HepG2 (cell line): ENCODE data around the gene MOGAT3. TPM values are rescaled to one million over a fixed set of nuclear protein-coding genes. Genes with fewer than 3 reads are reported as not detected.

Experiments used
- BRCA1 ChIP-seq: sonication (generic); formaldehyde crosslinking; IDR thresholded peaks from 2 replicates; pipeline ENCODE4 v1.4.0; 2020; ENCODE audit warnings: missing genetic modification reagents
- CSRNP1 ChIP-seq: sonication (generic); formaldehyde crosslinking; IDR thresholded peaks from 2 replicates; pipeline ENCODE4 v1.8.1; 2023; ENCODE audit warnings: mild to moderate bottlenecking, missing genetic modification reagents
- DMTF1 ChIP-seq: sonication (generic); formaldehyde crosslinking; IDR thresholded peaks from 2 replicates; pipeline ENCODE4 v1.4.0; 2020; ENCODE audit warnings: mild to moderate bottlenecking, missing genetic modification reagents
- ELF1 ChIP-seq: sonication (generic); formaldehyde crosslinking; IDR thresholded peaks from 2 replicates; pipeline ENCODE4 v1.4.0; 2020; ENCODE audit warnings: missing genetic modification reagents
- GABPA ChIP-seq, 2 experiments: IDR thresholded peaks; 2 replicates each; pipeline ENCODE4 v1.6.1; 2011 to 2016; ENCODE audit warnings: low read depth in 2 of 2, low read length in 1 of 2, missing biosample characterization in 1 of 2, missing genetic modification characterization in 1 of 2
- GATAD1 ChIP-seq: IDR thresholded peaks from 2 replicates; pipeline ENCODE4 v1.6.1; 2016; ENCODE audit warnings: missing genetic modification reagents, missing compliant biosample characterization
- GTF2F1 ChIP-seq: fragments of 150-350 bp; IDR thresholded peaks from 2 replicates; pipeline ENCODE4 v1.6.1; 2014; ENCODE audit warnings: low read length
- GZF1 ChIP-seq: sonication (generic); formaldehyde crosslinking; IDR thresholded peaks from 2 replicates; pipeline ENCODE4 v1.5.1; 2020; ENCODE audit warnings: mild to moderate bottlenecking, missing genetic modification reagents
- HNRNPLL ChIP-seq: fragments of 200-400 bp; formaldehyde crosslinking; IDR thresholded peaks from 2 replicates; pipeline ENCODE4 v1.6.1; 2017; ENCODE audit warnings: mild to moderate bottlenecking, low read depth, low read length; ENCODE audit not compliant: poor library complexity, severe bottlenecking
- KIAA2018 ChIP-seq: sonication (generic); formaldehyde crosslinking; IDR thresholded peaks from 2 replicates; pipeline ENCODE4 v1.5.0; 2020; ENCODE audit warnings: mild to moderate bottlenecking, missing genetic modification reagents, borderline replicate concordance
- NR2C2 ChIP-seq: sonication (generic); formaldehyde crosslinking; IDR thresholded peaks from 2 replicates; pipeline ENCODE4 v1.4.0; 2020; ENCODE audit warnings: missing genetic modification reagents, mild to moderate bottlenecking, moderate library complexity, borderline replicate concordance
- SMARCC2 ChIP-seq: fragments of 450-650 bp; IDR thresholded peaks from 2 replicates; pipeline ENCODE4 v1.6.1; 2017; ENCODE audit warnings: antibody characterized with exemption, mild to moderate bottlenecking
- SUZ12 ChIP-seq: fragments of 150-350 bp; IDR thresholded peaks from 2 replicates; pipeline ENCODE4 v1.6.1; 2014; ENCODE audit warnings: low read depth, low read length
- TAF1 ChIP-seq: sonication (generic); formaldehyde crosslinking; IDR thresholded peaks from 2 replicates; pipeline ENCODE4 v1.4.0; 2020; ENCODE audit warnings: missing genetic modification reagents
- ZNF296 ChIP-seq: sonication (generic); formaldehyde crosslinking; conservative IDR thresholded peaks from 2 replicates; pipeline ENCODE4 v1.5.0; 2020; ENCODE audit warnings: mild to moderate bottlenecking, missing genetic modification reagents
- ZNF350 ChIP-seq: sonication (generic); formaldehyde crosslinking; IDR thresholded peaks from 2 replicates; pipeline ENCODE4 v1.4.0; 2020; ENCODE audit warnings: mild to moderate bottlenecking, low read depth, missing genetic modification reagents, borderline replicate concordance
- ZNF747 ChIP-seq: sonication (generic); formaldehyde crosslinking; IDR thresholded peaks from 2 replicates; pipeline ENCODE4 v1.8.1; 2023; ENCODE audit warnings: missing genetic modification reagents, mild to moderate bottlenecking, borderline replicate concordance
- polyA plus RNA-seq, 8 experiments: library from polyadenylated mRNA; depleted of rRNA in 3 of 8; stranded (reverse) in 7 of 8; unstranded in 1 of 8; fragments of >200 nt; fragmentation: Illumina TruSeq in 4 of 8; extraction: Trizol in 4 of 8; gene quantifications; 2 replicates each; pipeline versions ENCODE4 v1.2.1 to v1.2.3, GENCODE V29; 2011 to 2016; ENCODE audit warnings: low read depth in 4 of 8, missing spikeins in 1 of 8, mixed read lengths in 1 of 8; ENCODE audit not compliant: insufficient read depth in 1 of 8
- total RNA-seq, 5 experiments: library from RNA; depleted of rRNA; stranded (reverse); fragments of >200 nt; fragmentation: Illumina TruSeq; extraction: Trizol; gene quantifications; 2 replicates each; pipeline ENCODE4 v1.2.3, GENCODE V29; 2016; ENCODE audit warnings: low read depth in 1 of 5

Gene MOGAT3
- total and polyA plus RNA-seq, 2 of the 13 experiments (the other 11 are each of a cell fraction or from before 2014, with no cell fraction given) = 22.5 to 30.5 TPM

GRCh38 chr7:101217388-101218235 lies 16.8 kb upstream of the MOGAT3 start, which contains the start of the genes PLOD3 and ZNHIT1 (continued):
- TF ChIP-seq KIAA2018 (CRISPR knock-in tag) (no peak), ZNF747 (CRISPR knock-in tag) (no peak), ZNF296 (CRISPR knock-in tag) (no peak), TAF1 (CRISPR knock-in tag) (peak; percentile 35; the same call in 1 of the 2 replicates), NR2C2 (CRISPR knock-in tag) (peak; percentile 90; the same call in 1 of the 2 replicates), ZNF350 (peak; percentile 45; the same call in 1 of the 2 replicates), SMARCC2 (no peak), SUZ12 (no peak), GABPA (IDR thresholded peaks at IDR 0.05; ENCODE audit: low read depth, low read length) (peak; percentile 74), GABPA (CRISPR knock-in tag; IDR thresholded peaks at IDR 0.05; ENCODE audit: low read depth) (peak; percentile 97), GZF1 (no peak), GATAD1 (CRISPR knock-in tag) (peak; percentile 72), GTF2F1 (no peak), CSRNP1 (no peak), ELF1 (CRISPR knock-in tag) (peak; percentile 82), HNRNPLL (peak; percentile 55), BRCA1 (CRISPR knock-in tag) (no peak), DMTF1 (CRISPR knock-in tag) (no peak)
